Endothelial cell of umbilical vein (primary cell): ENCODE results near the gene TPM2. TPM values are rescaled to one million over a fixed set of nuclear protein-coding genes. Genes with fewer than 3 reads are reported as not detected.

Source experiments
- BruUV-seq: library from RNA; stranded (reverse); fragments of 400-500 nt; replicated peaks from 2 replicates; lab custom pipeline; 2021; lab: Mats Ljungman, UMichigan
- CTCF ChIA-PET: fragments of 300-600, 350-600 bp; sonication (Branson Sonifier 250); formaldehyde crosslinking; loops from one replicate; lab custom pipeline; 2021; ENCODE audit warnings: antibody characterized with exemption, inconsistent platforms; lab: Charles Lee
- POLR2A ChIA-PET: fragments of 300-600, 350-600 bp; sonication (Branson Sonifier 250); formaldehyde crosslinking; loops from one replicate; lab custom pipeline; 2021; ENCODE audit warnings: antibody characterized with exemption, inconsistent platforms; lab: Charles Lee
- DNase-seq: peaks from one replicate; pipeline ENCODE4 v3.0.0-alpha.2; 2011; ENCODE audit warnings: low read depth, low spot score
- FAIRE-seq: peaks from 2 replicates; lab custom pipeline; 2011; peaks lifted over from hg19 to GRCh38; lab: Jason Lieb, UNC
- H2AFZ ChIP-seq: 2 replicates; pipeline ENCODE4 v1.6.0; 2012; ENCODE audit warnings: low read depth, low read length, control low read depth, inconsistent platforms
- H3K27ac ChIP-seq: 2 replicates; pipeline ENCODE4 v1.5.1; 2011; ENCODE audit warnings: low read depth, mild to moderate bottlenecking, control low read depth, low read length, moderate library complexity; ENCODE audit not compliant: insufficient read depth
- H3K27me3 ChIP-seq, 2 experiments: 2 replicates each; pipeline versions ENCODE4 v1.6.0 to v1.6.1; 2011; ENCODE audit warnings: low read length in 2 of 2, mixed read lengths in 1 of 2; ENCODE audit not compliant: control insufficient read depth in 2 of 2, insufficient read depth in 2 of 2
- H3K36me3 ChIP-seq, 2 experiments: 2 replicates in 1 of 2; 3 replicates in 1 of 2; pipeline ENCODE4 v1.5.1; 2011; ENCODE audit warnings: low read length in 2 of 2, mild to moderate bottlenecking in 1 of 2, moderate library complexity in 1 of 2; ENCODE audit not compliant: control insufficient read depth in 2 of 2, insufficient read depth in 2 of 2; ENCODE audit errors: extremely low read depth in 1 of 2
- H3K4me1 ChIP-seq: 3 replicates; pipeline ENCODE4 v1.5.1; 2011; ENCODE audit warnings: mild to moderate bottlenecking, low read length; ENCODE audit not compliant: control insufficient read depth, insufficient read depth; ENCODE audit errors: extremely low read depth
- H3K4me2 ChIP-seq: 2 replicates; pipeline ENCODE4 v1.6.1; 2011; ENCODE audit warnings: low read length, control low read depth, mixed read lengths; ENCODE audit not compliant: insufficient read depth
- H3K4me3 ChIP-seq, 3 experiments: fragments of 200-600 bp in 1 of 3; sonication (generic), shearing (Covaris generic) in 1 of 3; replicated peaks in 1 of 3; 2 replicates each; pipeline ENCODE4 v1.5.1; 2011 to 2016; ENCODE audit warnings: control low read depth in 3 of 3, low read length in 3 of 3, mild to moderate bottlenecking in 2 of 3, inconsistent platforms in 1 of 3, low read depth in 1 of 3, moderate library complexity in 1 of 3; ENCODE audit not compliant: insufficient read depth in 1 of 3
- H3K79me2 ChIP-seq: 2 replicates; pipeline ENCODE4 v1.6.0; 2012; ENCODE audit warnings: low read length, inconsistent platforms; ENCODE audit not compliant: control insufficient read depth, insufficient read depth
- H3K9ac ChIP-seq: replicated peaks from 2 replicates; pipeline ENCODE3; 2011; ENCODE audit warnings: low read length, control low read depth; ENCODE audit not compliant: insufficient read depth; ENCODE audit errors: extremely low read depth
- H3K9me1 ChIP-seq: replicated peaks from 3 replicates; pipeline ENCODE4 v1.6.0; 2011; ENCODE audit warnings: mild to moderate bottlenecking, low read length; ENCODE audit not compliant: control insufficient read depth, insufficient read depth; ENCODE audit errors: extremely low read depth
- H3K9me3 ChIP-seq: replicated peaks from 2 replicates; pipeline ENCODE4 v1.5.1; 2012; ENCODE audit warnings: low read length, inconsistent platforms; ENCODE audit not compliant: control insufficient read depth, insufficient read depth
- H4K20me1 ChIP-seq: replicated peaks from 2 replicates; pipeline ENCODE3; 2011; ENCODE audit warnings: mild to moderate bottlenecking, low read length; ENCODE audit not compliant: control insufficient read depth, insufficient read depth; ENCODE audit errors: extremely low read depth
- CTCF ChIP-seq, 2 donors: IDR thresholded peaks; 1 replicate in 1 of 2; 2 replicates in 1 of 2; pipeline ENCODE4 v1.5.1; 2011; ENCODE audit warnings: low read length in 2 of 2, mild to moderate bottlenecking in 2 of 2, moderate library complexity in 2 of 2, control low read depth in 1 of 2, inconsistent platforms in 1 of 2, low read depth in 1 of 2; ENCODE audit not compliant: insufficient read depth in 1 of 2; ENCODE audit errors: extremely low read depth in 1 of 2
- EZH2 ChIP-seq: IDR thresholded peaks from 2 replicates; pipeline ENCODE4 v1.6.1; 2012; ENCODE audit warnings: borderline replicate concordance, low read depth, mild to moderate bottlenecking, moderate library complexity, low read length, inconsistent platforms; ENCODE audit not compliant: severe bottlenecking
- FOS ChIP-seq: IDR thresholded peaks from 2 replicates; pipeline ENCODE4 v1.6.1; 2011; ENCODE audit warnings: mild to moderate bottlenecking, low read length, moderate library complexity, borderline replicate concordance; ENCODE audit not compliant: insufficient read depth
- GATA2 ChIP-seq: IDR thresholded peaks from 2 replicates; pipeline ENCODE4 v1.7.0; 2011; ENCODE audit warnings: low read depth, mild to moderate bottlenecking, moderate library complexity, mixed read lengths, low read length; ENCODE audit not compliant: insufficient read length, insufficient read depth
- JUN ChIP-seq: IDR thresholded peaks from 2 replicates; pipeline ENCODE4 v1.6.1; 2011; ENCODE audit warnings: borderline replicate concordance, low read depth; ENCODE audit not compliant: insufficient read length, insufficient read depth
- MAX ChIP-seq: IDR thresholded peaks from 2 replicates; pipeline ENCODE4 v1.6.1; 2011; ENCODE audit not compliant: insufficient read depth, insufficient read length
- MYC ChIP-seq: IDR thresholded peaks from one replicate; pipeline ENCODE4 v1.6.1; 2011; ENCODE audit warnings: mild to moderate bottlenecking, low read depth, low read length
- POLR2A ChIP-seq: IDR thresholded peaks from 2 replicates; pipeline ENCODE4 v1.6.1; 2012; ENCODE audit warnings: low read depth, mild to moderate bottlenecking, control low read depth, low read length
- POLR2AphosphoS5 ChIP-seq: IDR thresholded peaks from 2 replicates; pipeline ENCODE4 v1.6.1; 2012; ENCODE audit warnings: low read depth, mild to moderate bottlenecking, control low read depth, low read length, moderate library complexity; ENCODE audit not compliant: insufficient read depth
- dilution Hi-C: fragments of 300-500 bp; cut with MboI; formaldehyde crosslinking; loops from one replicate; pipeline ENCODE4 v1.15.0; 2019; ENCODE audit warnings: low sequenced_read_pairs; ENCODE audit not compliant: extremely low pct_ligation_motif_present
- intact Hi-C: fragments of 100-400 bp; cut with micrococcal nuclease; formaldehyde crosslinking; loops from one replicate; pipeline ENCODE4 v1.10.0; 2022
- polyA plus RNA-seq, 4 experiments: library from polyadenylated mRNA; depleted of rRNA in 3 of 4; stranded (reverse) in 3 of 4; unstranded in 1 of 4; fragments of >200 nt; gene quantifications; 2 replicates each; pipeline versions ENCODE4 v1.2.1 to v1.2.3, GENCODE V29; 2011 to 2012; ENCODE audit warnings: missing spikeins in 1 of 4
- total RNA-seq: library from RNA; stranded (reverse); gene quantifications from 2 replicates; pipeline ENCODE4 v1.2.3, GENCODE V29; 2021

The TPM2 gene
- total and polyA plus RNA-seq, 2 donors (not counting 3 experiments of a cell fraction or from before 2014, with no cell fraction given) = 144 to 279 TPM

DNA sequence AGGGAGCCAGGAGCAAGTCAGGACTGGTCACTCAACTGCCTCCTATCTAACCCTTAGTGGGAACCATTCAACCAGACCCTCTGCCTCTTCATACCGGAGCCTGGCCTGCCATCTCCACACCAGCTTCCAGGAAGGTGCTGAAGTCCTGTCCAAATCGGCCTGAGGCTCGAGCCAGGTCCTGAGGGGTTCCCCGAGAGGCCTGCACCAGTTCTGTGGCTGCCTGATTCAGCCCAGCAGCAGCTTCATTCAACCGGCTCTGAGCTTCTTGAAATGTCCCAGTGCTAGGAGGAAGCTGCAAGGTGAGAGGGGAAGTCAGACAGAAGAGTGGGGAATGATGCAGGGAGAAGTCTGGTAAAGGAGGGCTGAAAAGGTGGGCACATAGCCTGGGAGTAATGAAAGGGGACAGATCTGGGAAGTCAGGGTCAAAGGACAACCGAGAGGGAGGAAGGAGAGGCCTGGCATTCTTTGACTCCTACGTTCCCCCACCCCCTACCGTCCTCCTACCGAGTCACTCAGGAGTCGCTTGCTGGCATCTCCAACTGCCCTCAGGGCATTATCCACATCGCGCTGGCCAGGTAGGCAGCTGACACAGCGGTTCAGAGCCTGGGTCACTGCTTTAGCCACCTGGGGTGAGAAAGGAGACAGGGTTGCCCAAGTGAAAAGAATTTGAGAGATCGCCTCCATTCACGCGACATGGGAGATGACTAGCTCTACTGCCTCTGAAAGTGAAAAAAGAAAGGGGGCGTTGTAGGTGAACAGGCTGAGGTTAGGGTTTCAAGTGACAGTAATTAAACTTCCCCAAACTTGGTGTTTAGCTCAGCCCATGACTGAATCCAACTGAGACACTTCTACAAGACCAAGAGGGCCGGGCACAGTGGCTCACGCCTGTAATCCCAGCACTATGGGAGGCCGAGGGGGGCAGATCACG lies 22.0 kb upstream of the TPM2 start:
- Histone ChIP-seq H3K79me2 (no peaks in the 10 kb centered on the region), H3K9ac (no peak overlapping the region), H3K9me1 (no peaks in the 10 kb centered on the region), H3K4me3 (no peak overlapping the region), H3K4me2 (no peak overlapping the region), H3K36me3 (peaks cover 69 to 74% of the 10 kb centered on the region in 2 experiments), H3K27ac (no peak overlapping the region), H3K4me1 (no peaks in the 10 kb centered on the region), H3K27me3 (no peaks in the 10 kb centered on the region), H2AFZ (no peak overlapping the region), H3K9me3 (no peaks in the 10 kb centered on the region), H4K20me1 (no peaks in the 10 kb centered on the region)
- intact Hi-C loops (no loop called here), dilution Hi-C loops (no loop called here)
- no TSS peak for BruUV-seq
- CTCF ChIA-PET = interaction anchor here (0.9 to 2.0 kb wide), 5 partner anchors 11 to 23 kb away, joined by 3 to 16 read pairs (median 3); no protein-coding TSS in a partner anchor
- FAIRE-seq = no peak
- POLR2A ChIA-PET = interaction anchor here (0.7 kb wide), 1 partner anchor 20 kb away, joined by 3 read pairs; no protein-coding TSS in a partner anchor
- no peak for TF ChIP-seq JUN
- no peak for TF ChIP-seq FOS
- no peak for TF ChIP-seq GATA2
- no peak for TF ChIP-seq MAX
- no peak for TF ChIP-seq MYC
- TF ChIP-seq POLR2A = no peak
- no peak for TF ChIP-seq CTCF (IDR thresholded peaks at IDR 0.05; ENCODE audit: extremely low read depth in 1 of 2, insufficient read depth in 1 of 2, low read depth in 1 of 2, low read length in 2 of 2)
- TF ChIP-seq POLR2AphosphoS5 = no peak
- TF ChIP-seq EZH2 = no peak
- no peak for DNase-seq
